SK-N-SH (cell line): ENCODE data around the gene GDPD5.

Experiments used
- CHD2 ChIP-seq: fragments of 150-350 bp; IDR thresholded peaks from 2 replicates; pipeline ENCODE4 v1.6.1; 2018; ENCODE audit warnings: low read length; ENCODE audit not compliant: partially characterized antibody
- EP300 ChIP-seq, 2 experiments: IDR thresholded peaks; 2 replicates each; pipeline versions ENCODE4 v1.4.0 to v1.6.1; 2012; ENCODE audit warnings: borderline replicate concordance in 1 of 2, low read depth in 1 of 2, low read length in 1 of 2
- FOXM1 ChIP-seq: IDR thresholded peaks from 2 replicates; pipeline ENCODE4 v1.4.0; 2012; ENCODE audit warnings: low read depth, mild to moderate bottlenecking
- GABPA ChIP-seq: IDR thresholded peaks from 2 replicates; pipeline ENCODE4 v1.4.0; 2012; ENCODE audit warnings: low read depth, mild to moderate bottlenecking
- GATA2 ChIP-seq: sonication (generic); formaldehyde crosslinking; IDR thresholded peaks from 2 replicates; pipeline ENCODE4 v1.5.0; 2020; ENCODE audit warnings: mild to moderate bottlenecking, missing genetic modification reagents
- NRF1 ChIP-seq: IDR thresholded peaks from 2 replicates; pipeline ENCODE4 v1.6.1; 2012; ENCODE audit warnings: low read depth, mild to moderate bottlenecking, low read length
- POLR2AphosphoS5 ChIP-seq: IDR thresholded peaks from 2 replicates; pipeline ENCODE4 v1.6.1; 2012; ENCODE audit warnings: low read depth, low read length
- RAD21 ChIP-seq: IDR thresholded peaks from 2 replicates; pipeline ENCODE4 v1.6.1; 2012; ENCODE audit warnings: mild to moderate bottlenecking, low read length
- SMC3 ChIP-seq: IDR thresholded peaks from 2 replicates; pipeline ENCODE4 v1.6.1; 2012; ENCODE audit warnings: low read depth, low read length, improper control_type of control experiment
- TAF1 ChIP-seq: IDR thresholded peaks from 2 replicates; pipeline ENCODE4 v1.6.1; 2012; ENCODE audit warnings: low read depth, mild to moderate bottlenecking, low read length, moderate library complexity, borderline replicate concordance
- TF ChIP-seq, protein P1 (sequence below): fragments of 200-600 bp; sonication (generic); IDR thresholded peaks from 2 replicates; pipeline ENCODE4 v1.6.1; 2017; ENCODE audit warnings: antibody characterized with exemption, mild to moderate bottlenecking, moderate library complexity
- TF ChIP-seq, protein P2 (sequence below): IDR thresholded peaks from 2 replicates; pipeline ENCODE4 v1.4.0; 2012; ENCODE audit warnings: low read depth, borderline replicate concordance
- TF ChIP-seq, protein P3 (sequence below): IDR thresholded peaks from 2 replicates; pipeline ENCODE4 v1.4.0; 2012; ENCODE audit warnings: low read depth

DNA sequence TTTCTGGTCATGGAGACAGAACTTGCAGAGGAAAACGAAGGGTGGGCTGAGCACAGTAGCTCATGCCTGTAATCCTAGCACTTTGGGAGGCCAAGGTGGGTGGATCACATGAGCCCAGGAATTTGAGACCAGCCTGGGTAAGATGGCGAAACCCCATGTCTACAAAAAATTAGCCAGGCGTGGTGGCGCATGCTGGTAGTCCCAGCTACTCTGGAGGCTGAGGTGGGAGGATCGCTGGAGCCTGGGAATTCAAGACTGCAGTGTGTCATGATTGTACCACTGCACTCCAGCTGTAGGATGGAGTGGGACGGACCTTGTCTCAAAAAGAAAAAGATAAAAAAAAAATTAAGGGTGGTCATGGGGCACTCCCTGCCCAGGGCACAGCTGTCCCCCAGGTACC is 42.2 kb upstream of the GDPD5 start:
- TF ChIP-seq, protein P1, sequence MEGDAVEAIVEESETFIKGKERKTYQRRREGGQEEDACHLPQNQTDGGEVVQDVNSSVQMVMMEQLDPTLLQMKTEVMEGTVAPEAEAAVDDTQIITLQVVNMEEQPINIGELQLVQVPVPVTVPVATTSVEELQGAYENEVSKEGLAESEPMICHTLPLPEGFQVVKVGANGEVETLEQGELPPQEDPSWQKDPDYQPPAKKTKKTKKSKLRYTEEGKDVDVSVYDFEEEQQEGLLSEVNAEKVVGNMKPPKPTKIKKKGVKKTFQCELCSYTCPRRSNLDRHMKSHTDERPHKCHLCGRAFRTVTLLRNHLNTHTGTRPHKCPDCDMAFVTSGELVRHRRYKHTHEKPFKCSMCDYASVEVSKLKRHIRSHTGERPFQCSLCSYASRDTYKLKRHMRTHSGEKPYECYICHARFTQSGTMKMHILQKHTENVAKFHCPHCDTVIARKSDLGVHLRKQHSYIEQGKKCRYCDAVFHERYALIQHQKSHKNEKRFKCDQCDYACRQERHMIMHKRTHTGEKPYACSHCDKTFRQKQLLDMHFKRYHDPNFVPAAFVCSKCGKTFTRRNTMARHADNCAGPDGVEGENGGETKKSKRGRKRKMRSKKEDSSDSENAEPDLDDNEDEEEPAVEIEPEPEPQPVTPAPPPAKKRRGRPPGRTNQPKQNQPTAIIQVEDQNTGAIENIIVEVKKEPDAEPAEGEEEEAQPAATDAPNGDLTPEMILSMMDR: no peak
- no peak for TF ChIP-seq FOXM1
- TF ChIP-seq GATA2 (CRISPR knock-in tag): no peak
- TF ChIP-seq, protein P2, sequence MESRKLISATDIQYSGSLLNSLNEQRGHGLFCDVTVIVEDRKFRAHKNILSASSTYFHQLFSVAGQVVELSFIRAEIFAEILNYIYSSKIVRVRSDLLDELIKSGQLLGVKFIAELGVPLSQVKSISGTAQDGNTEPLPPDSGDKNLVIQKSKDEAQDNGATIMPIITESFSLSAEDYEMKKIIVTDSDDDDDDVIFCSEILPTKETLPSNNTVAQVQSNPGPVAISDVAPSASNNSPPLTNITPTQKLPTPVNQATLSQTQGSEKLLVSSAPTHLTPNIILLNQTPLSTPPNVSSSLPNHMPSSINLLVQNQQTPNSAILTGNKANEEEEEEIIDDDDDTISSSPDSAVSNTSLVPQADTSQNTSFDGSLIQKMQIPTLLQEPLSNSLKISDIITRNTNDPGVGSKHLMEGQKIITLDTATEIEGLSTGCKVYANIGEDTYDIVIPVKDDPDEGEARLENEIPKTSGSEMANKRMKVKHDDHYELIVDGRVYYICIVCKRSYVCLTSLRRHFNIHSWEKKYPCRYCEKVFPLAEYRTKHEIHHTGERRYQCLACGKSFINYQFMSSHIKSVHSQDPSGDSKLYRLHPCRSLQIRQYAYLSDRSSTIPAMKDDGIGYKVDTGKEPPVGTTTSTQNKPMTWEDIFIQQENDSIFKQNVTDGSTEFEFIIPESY: no peak
- no peak for TF ChIP-seq POLR2AphosphoS5
- TF ChIP-seq EP300 (IDR thresholded peaks at IDR 0.05; ENCODE audit: borderline replicate concordance in 1 of 2, low read depth in 1 of 2, low read length in 1 of 2): no peak
- TF ChIP-seq, protein P3, sequence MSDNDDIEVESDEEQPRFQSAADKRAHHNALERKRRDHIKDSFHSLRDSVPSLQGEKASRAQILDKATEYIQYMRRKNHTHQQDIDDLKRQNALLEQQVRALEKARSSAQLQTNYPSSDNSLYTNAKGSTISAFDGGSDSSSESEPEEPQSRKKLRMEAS: no peak
- no peak for TF ChIP-seq RAD21
- TF ChIP-seq SMC3: no peak
- no peak for TF ChIP-seq TAF1
- TF ChIP-seq CHD2: no peak
- TF ChIP-seq NRF1: no peak
- TF ChIP-seq GABPA: no peak
